ENCODE measurements around the gene TFCP2. TPM values are rescaled to one million over a fixed set of nuclear protein-coding genes. Genes with fewer than 3 reads are reported as not detected.

TFCP2 gene
- total RNA-seq, 1 donor from 2014 or later, result 17.4 TPM

Small RNA genes lying within 50 kb of the gene (small RNA-seq; reads per million reads assigned to genes)
- gene RF00019 (ENCODE audit: low replicate concordance), result not detected
- not detected for gene RNU6-199P (ENCODE audit: low replicate concordance)

Other genes with a start within 250 kb of the TFCP2 start
- gene HIGD1C, start 220.6 kb downstream of the TFCP2 start, total RNA-seq, result not detected
- gene SLC11A2, start 146.8 kb downstream of the TFCP2 start, total RNA-seq, result 56.3 TPM
- gene LETMD1, start 124.8 kb downstream of the TFCP2 start, total RNA-seq, result 55.0 TPM
- gene CSRNP2, start 89.5 kb downstream of the TFCP2 start, total RNA-seq, result 15.5 TPM
- 4.8 TPM for gene POU6F1, start 44.9 kb upstream of the TFCP2 start, total RNA-seq
- 50.2 TPM for gene DAZAP2, start 65.7 kb upstream of the TFCP2 start, total RNA-seq
- gene SMAGP, start 97.3 kb upstream of the TFCP2 start, total RNA-seq, result 11.9 TPM
- 5.6 TPM for gene BIN2, start 151.0 kb upstream of the TFCP2 start, total RNA-seq
- not detected for gene CELA1, start 173.5 kb upstream of the TFCP2 start, total RNA-seq
- 4.9 TPM for gene GALNT6, start 218.3 kb upstream of the TFCP2 start, total RNA-seq

Data from skin of body (tissue), 2 donors.